AG09319 (cell line): Measurements from ENCODE around the gene YAP1.

ENCODE experiments used
- DNase-seq: peaks from one replicate; pipeline ENCODE4 v3.0.0-alpha.2; 2010; ENCODE audit warnings: low read depth; ENCODE audit errors: extremely low read depth
- CTCF ChIP-seq: IDR thresholded peaks from 2 replicates; pipeline ENCODE4 v1.5.1; 2011; ENCODE audit warnings: low read depth, mild to moderate bottlenecking, inconsistent platforms, low read length, moderate library complexity

Gene YAP1

GRCh38 chr11:102230186-102230585, 119.9 kb downstream of the YAP1 start:
- no peak for DNase-seq
- TF ChIP-seq CTCF = no peak

DNA sequence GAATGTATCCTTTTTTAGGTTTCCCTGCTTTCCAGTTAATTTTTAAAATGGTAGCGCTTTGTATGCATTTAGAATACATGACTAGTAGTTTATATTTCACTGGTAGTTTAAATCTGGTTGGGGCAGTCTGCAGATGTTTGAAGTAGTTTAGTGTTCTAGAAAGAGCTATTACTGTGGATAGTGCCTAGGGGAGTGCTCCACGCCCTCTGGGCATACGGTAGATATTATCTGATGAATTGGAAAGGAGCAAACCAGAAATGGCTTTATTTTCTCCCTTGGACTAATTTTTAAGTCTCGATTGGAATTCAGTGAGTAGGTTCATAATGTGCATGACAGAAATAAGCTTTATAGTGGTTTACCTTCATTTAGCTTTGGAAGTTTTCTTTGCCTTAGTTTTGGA, 120.7 kb downstream of the YAP1 start:
- DNase-seq = no peak
- TF ChIP-seq CTCF = no peak

DNA sequence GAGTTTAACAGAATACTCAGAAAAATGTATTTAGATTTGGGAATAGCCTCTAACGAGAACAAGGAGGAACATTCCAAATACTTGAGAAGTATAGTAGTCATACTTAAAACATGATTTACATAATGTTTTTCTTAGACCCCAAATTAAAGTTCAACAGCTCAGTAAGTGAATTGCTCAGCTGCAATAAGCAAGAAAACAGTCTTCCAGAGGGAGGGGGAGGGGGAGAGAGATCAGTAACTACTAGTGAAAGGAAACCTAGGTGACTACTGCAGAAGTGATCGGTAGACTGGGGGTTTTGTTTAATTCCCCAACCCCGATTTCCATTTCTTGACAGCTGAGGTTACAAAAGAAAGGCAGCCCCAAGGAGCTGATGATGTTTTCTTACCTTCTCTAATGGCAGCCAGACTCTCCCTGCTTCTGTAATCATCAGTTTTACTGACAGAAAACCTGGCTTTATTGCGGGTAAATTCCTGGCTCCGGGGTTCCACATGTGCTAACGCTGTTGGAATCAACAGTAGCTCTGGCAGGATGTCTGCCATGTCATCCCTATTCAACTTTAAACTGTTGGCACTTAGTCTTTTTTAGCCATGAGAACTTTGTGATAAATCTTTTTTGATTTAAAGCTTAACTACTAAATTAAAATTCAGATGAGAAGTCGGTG, 124.7 kb downstream of the YAP1 start:
- TF ChIP-seq CTCF = no peak
- no peak for DNase-seq

GRCh38 chr11:102237096-102237735, 127.0 kb downstream of the YAP1 start:
- TF ChIP-seq CTCF = no peak
- DNase-seq = no peak

- no peak for DNase-seq
- TF ChIP-seq CTCF = no peak
These were observed 128.2 kb downstream of the YAP1 start for GRCh38 chr11:102238391-102238821.

- no peak for TF ChIP-seq CTCF
- no peak for DNase-seq
These were observed 129.2 kb downstream of the YAP1 start for GRCh38 chr11:102239448-102239847.

GRCh38 chr11:102239911-102240310, 129.7 kb downstream of the YAP1 start:
- no peak for TF ChIP-seq CTCF
- no peak for DNase-seq
